C4-2B (cell line): ENCODE data around the gene DGKD.

Experiments
- ZFX ChIP-seq: fragments of 450-650 bp; IDR thresholded peaks from 2 replicates; pipeline ENCODE4 v1.6.1; 2017
- TF ChIP-seq, protein P1 (sequence below): fragments of 450-650 bp; conservative IDR thresholded peaks from 2 replicates; pipeline ENCODE4 v1.5.1; 2017; ENCODE audit warnings: mild to moderate bottlenecking

- TF ChIP-seq, protein P1, sequence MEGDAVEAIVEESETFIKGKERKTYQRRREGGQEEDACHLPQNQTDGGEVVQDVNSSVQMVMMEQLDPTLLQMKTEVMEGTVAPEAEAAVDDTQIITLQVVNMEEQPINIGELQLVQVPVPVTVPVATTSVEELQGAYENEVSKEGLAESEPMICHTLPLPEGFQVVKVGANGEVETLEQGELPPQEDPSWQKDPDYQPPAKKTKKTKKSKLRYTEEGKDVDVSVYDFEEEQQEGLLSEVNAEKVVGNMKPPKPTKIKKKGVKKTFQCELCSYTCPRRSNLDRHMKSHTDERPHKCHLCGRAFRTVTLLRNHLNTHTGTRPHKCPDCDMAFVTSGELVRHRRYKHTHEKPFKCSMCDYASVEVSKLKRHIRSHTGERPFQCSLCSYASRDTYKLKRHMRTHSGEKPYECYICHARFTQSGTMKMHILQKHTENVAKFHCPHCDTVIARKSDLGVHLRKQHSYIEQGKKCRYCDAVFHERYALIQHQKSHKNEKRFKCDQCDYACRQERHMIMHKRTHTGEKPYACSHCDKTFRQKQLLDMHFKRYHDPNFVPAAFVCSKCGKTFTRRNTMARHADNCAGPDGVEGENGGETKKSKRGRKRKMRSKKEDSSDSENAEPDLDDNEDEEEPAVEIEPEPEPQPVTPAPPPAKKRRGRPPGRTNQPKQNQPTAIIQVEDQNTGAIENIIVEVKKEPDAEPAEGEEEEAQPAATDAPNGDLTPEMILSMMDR, result no peak
- TF ChIP-seq ZFX, result no peak
These were observed 3.6 kb upstream of the DGKD start for GRCh38 chr2:233350708-233351107.
